Uterus (tissue), 2 donors: Measurements from ENCODE around the gene YBX1.

ENCODE experiments used
- POLR2A ChIP-seq, 2 donors: fragments of 450-650 bp; IDR thresholded peaks; one replicate each; pipeline ENCODE4 v1.6.1; 2016; ENCODE audit warnings: antibody characterized with exemption in 2 of 2, mild to moderate bottlenecking in 1 of 2, moderate library complexity in 1 of 2
- TF ChIP-seq, protein P1 (sequence below), 4 experiments: fragments of 200-600 bp in 2 of 4; fragments of 450-650 bp in 2 of 4; sonication (generic) in 2 of 4; IDR thresholded peaks; one replicate each; pipeline ENCODE4 v1.5.1; 2016 to 2019; ENCODE audit warnings: antibody characterized with exemption in 4 of 4, mild to moderate bottlenecking in 2 of 4, moderate library complexity in 1 of 4

DNA sequence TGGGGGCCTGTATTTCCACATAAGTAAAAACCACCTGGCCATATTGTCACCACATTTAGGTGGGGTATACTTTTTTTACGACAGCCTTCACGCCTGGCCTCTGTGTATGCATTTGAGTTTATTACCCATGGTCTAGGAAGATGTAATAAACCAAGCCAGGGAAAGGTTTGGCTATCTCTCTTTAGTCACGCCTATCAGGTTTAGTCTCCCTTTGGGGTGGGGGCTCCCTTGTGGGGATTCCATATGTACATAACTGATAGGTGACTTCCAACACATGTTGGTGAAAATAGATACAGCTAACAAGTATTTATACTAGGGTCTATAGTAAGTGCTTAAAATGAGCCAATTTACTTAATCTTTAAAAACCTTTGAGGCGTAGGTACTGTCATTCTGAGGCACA, 4.2 kb downstream of the YBX1 start:
- TF ChIP-seq, protein P1, sequence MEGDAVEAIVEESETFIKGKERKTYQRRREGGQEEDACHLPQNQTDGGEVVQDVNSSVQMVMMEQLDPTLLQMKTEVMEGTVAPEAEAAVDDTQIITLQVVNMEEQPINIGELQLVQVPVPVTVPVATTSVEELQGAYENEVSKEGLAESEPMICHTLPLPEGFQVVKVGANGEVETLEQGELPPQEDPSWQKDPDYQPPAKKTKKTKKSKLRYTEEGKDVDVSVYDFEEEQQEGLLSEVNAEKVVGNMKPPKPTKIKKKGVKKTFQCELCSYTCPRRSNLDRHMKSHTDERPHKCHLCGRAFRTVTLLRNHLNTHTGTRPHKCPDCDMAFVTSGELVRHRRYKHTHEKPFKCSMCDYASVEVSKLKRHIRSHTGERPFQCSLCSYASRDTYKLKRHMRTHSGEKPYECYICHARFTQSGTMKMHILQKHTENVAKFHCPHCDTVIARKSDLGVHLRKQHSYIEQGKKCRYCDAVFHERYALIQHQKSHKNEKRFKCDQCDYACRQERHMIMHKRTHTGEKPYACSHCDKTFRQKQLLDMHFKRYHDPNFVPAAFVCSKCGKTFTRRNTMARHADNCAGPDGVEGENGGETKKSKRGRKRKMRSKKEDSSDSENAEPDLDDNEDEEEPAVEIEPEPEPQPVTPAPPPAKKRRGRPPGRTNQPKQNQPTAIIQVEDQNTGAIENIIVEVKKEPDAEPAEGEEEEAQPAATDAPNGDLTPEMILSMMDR (IDR thresholded peaks at IDR 0.05): no peak
- TF ChIP-seq POLR2A (IDR thresholded peaks at IDR 0.05): no peak
